ENCODE measurements around the gene FNDC5. TPM values are rescaled to one million over a fixed set of nuclear protein-coding genes. Genes with fewer than 3 reads are reported as not detected.

FNDC5 gene
- polyA plus RNA-seq, 4 donors: 40.6 to 69.7 (median 52.6) TPM

DNA sequence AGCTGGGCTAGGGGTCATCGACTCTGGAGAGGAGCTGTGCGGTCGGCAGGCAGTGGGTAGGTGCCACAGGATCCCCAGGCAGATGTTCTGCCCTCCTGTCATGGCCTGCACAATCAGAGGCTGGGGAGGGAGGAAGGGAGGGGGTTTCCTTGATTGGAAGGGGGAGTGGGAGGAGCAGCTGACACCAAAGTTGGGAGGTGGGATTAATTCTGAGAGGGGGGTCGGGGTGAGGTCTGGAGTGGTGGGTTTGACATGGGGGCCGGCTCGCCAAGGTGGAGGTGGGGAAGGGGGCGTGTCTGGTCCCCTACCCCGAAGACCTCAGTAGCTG, 14.9 kb upstream of the FNDC5 start:
- DNase-seq (ENCODE audit: low read depth in 4 of 4, low spot score in 2 of 4): no peak

- DNase-seq (ENCODE audit: low read depth in 4 of 4, low spot score in 2 of 4): no peak
Measured at GRCh38 chr1:32884726-32885125, 14.0 kb upstream of the FNDC5 start.

DNA sequence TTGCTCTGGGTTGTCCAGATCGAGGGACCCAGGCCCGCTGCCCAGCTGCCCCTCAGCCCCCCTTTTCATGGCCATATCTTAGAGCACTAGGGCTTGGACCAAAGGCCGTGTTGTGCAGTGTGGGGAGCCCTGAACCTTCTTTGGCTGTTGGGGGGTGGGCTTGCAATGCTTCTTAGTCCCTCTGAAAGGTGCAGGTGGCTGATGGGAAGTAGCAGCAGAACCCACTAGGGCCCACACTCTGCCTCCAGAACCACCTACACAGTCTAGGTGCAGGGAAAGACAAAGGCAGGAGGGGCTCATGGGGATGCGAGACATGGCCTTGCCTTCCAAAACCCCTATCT, 13.3 kb upstream of the FNDC5 start:
- no peak for DNase-seq (ENCODE audit: low read depth in 4 of 4, low spot score in 2 of 4)

DNA sequence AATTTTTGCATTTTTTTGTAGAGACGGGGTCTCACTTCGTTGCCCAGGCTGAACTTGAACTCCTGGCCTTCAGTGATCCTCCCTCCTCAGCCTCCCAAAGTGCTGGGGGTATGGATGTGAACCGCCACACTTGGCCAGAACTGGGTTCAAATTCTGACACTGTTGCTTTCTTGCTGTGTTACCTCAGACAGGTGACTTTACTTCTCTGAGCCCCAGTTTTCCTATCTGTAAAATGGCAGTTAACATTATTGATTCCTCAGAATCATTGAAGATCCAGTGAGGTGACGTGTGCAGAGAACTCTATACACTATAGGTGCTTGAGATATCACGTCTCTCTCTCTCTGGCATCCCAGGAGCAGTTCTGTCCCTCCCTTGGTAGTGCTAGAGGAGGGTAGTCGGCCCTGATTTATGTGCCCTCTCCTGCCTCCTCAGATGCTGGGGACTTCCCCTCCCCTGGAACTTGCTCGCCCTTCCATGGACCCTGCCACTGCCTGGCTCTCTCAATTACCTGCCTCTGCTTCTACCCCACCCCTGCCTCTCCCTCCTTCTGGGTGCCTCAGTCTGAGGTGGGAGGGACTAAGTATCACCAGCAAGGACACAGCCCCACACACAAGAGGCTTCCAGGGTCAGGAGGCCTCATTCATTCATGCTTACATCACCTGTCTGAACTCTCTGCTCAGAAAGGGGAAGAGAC, 12.8 kb upstream of the FNDC5 start:
- DNase-seq (ENCODE audit: low read depth in 4 of 4, low spot score in 2 of 4): no peak

DNA sequence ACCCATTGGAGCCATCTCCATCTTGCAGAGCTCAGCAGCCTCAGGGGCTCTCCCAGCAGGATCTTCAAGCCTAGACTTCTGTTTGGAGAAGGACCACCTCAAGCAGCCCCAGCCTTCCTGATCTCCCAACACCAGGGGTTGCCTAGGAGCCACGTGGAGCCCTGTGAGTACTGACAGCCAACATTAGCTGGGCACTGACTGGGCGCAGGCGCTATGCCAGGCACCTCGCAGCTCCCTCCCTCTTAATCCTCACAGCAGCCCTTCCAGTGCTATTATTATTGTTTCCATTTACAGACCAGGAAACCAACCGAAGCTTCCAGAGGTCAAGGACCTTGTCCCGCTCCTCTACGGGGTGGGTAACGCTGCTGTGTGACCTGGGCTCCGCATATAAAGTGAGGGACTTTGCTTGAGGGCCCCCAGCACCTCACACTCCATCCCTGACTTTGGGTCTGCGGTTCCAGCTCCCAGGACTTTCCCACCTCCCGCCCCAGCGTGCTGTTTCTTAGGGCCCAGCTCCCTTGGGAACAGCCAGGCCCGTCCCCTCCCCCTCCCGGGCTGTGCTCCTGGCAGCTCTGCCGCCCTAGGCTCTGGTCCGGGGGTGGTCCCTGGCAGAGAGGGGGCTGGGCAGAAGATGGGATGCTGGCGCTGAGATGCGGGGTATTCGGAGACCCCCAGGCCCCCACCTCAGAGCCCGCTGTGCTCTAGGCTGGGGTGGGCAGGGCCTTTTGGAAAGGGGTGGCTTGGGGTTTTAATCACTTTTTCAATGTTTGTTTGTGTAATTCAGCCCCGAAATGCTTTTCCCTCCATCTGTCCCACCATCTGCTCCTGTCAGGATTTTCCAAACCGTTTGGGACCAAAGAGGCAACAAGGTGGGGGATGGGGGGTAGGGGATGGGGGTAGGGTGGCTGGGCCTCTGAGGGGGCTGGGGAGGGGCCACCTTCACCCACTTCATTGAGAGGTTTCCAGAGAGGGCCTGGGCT, 11.4 kb upstream of the FNDC5 start:
- no peak for DNase-seq (ENCODE audit: low read depth in 4 of 4, low spot score in 2 of 4)

DNA sequence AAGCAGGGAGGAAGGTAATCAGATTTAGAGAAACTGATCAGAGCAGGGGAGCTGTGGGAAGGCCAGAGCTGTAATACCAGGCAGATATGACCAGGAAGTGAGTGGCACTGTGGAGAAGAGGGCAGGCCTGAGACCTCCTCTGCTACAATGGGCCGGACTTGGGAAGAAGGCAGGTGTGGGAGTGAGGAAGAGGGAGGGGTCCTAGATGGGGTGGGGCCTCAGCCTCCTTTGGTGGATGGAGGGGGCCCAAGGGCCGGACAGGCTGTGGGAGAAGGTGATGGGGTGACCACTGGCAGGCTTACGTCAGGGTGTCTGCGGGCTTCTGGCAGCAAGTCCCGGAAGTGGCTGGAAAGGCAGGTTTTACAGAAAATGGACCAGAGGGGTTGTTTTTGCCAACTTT, 10.6 kb upstream of the FNDC5 start:
- no peak for DNase-seq (ENCODE audit: low read depth in 4 of 4, low spot score in 2 of 4)

DNA sequence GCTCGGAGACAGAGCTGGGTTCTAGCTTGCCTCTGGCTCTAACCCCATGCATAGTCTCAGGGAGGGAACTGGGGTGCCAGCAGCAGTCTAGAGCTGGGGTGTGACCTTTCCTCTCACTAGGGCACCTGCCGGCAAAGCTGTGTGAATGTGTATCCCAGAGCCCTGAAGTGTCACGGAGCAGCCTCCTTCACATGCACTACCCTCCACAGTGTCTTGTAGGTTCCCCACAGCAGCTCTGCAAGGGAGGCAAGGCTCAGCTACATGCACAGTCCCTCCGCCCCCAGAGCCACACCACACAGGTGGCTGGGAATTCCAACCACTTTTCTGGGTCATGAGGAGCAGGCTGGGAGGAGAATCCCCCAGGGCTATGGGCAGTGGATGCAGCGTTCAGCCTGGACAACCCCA, 7.9 kb upstream of the FNDC5 start:
- DNase-seq (ENCODE audit: low read depth in 4 of 4, low spot score in 2 of 4): no peak

GRCh38 chr1:32878183-32878582, 7.5 kb upstream of the FNDC5 start:
- no peak for DNase-seq (ENCODE audit: low read depth in 4 of 4, low spot score in 2 of 4)

DNA sequence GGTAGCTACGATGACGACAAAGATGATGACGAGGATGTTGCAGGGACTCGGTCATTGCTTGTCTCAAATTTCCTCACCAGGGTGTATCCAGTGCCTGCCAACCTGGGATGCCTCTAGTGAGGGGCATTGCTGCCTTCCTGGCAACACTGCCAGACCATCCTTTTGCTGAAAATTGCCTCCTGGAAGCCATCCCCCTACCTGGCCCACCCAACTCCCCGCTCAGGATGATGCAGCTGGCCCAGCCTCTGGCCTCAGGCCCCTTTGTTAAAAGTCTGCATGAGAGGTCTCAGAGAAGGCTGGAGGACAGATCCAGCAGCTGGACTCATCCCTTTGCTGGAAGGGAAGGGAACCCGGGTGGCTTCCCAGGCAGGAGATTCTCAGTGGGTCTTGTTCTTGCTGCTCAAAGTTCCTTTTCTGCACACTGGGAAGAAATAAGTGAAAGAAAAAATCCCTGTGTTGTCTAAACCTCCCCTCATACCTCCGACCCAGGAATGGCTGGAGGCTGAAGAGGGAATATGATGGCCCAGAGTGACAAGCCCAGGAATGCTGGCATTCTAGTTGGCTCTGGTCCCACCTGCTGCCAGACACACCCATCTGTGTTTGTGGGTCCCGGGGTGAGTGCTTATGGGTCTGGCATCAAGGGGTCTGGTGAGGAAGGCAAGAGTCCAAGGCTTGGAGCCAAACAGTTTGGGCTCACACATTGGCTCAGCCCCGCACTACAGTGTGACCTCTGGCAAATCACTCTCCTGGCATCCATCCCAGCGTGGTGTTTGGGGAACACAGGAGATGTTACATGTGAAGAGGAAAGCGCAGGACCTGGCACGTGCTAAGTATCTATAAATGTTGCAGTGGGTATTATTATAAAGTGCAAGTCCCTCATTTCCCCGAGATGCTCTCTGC, 6.7 kb upstream of the FNDC5 start:
- no peak for DNase-seq (ENCODE audit: low read depth in 4 of 4, low spot score in 2 of 4)

DNA sequence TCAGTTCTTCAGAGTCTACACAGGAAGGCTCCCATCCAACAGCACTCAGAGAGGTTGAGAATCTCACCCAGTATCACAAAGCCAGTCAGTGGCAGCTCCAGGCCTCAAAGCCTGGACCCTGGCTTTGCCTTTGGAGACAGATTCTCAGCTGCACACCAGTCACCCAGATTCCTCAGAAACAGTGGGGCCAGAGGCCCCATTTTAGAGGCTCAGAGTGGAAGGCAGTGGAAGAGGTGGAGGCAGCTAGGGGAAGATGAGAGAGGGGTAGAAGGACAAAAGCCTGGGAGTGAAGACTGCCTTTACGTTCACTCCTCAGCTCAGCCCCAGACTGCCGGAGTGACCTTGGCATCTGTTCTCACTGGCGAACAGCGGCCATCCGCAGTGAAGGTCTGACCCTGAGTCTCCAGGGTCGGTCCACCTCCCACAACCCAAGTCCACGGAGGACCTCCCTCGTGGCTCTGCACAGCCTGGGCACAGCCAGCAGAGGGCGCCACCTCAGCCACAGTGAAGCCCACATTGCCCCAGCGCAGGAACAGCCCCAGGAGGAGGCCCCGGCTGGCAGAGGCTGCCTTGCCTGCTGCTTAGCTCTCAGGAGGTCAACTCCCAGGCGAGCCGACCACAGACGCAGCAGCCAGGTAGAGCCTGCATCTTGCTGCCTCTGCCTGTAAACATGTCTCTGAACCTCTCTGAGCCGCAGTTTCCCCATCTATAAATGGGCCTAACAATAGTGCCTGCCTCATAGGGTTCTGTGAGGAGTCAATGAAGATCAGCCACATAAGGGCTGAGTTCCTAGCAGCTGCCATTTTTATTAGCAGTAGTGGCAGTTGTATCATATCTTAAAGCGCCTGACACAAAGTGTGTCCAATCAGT, 5.9 kb upstream of the FNDC5 start:
- no peak for DNase-seq (ENCODE audit: low read depth in 4 of 4, low spot score in 2 of 4)

GRCh38 chr1:32874860-32875752, 4.4 kb upstream of the FNDC5 start:
- no peak for DNase-seq (ENCODE audit: low read depth in 4 of 4, low spot score in 2 of 4)

DNA sequence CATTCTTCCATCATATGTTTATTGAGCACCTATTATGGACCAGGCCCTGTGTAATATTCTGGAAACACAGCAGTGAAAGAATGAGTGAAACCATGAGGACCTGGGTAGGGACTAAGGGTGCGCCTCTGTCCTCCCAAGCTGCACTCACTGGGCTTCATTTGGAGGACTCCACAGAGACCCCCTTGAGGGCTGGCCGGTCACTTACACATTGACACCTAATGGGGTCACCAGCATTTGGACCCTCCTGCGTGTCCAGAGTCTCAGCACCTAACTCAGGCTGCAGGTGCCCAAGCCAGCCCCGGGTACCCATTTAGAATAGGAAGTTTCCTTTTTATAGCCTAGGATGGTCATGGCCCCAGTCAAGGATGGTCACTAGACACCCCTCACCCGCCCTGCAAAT, 2.8 kb upstream of the FNDC5 start:
- DNase-seq (ENCODE audit: low read depth in 4 of 4, low spot score in 2 of 4): no peak

DNA sequence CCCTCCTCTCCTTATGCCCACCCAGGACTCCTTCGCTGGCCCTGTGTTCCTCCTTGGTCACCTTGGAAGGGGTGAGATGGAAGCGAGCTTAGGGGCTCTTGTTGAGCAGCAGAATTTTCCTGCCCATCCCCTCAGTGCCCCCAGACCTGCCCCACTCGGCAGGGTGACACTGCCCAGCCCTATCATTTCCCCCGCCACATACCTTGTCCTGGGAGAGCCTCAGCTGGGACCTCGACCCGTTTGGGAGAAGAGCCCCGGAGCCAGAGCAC, 1.4 kb upstream of the FNDC5 start:
- DNase-seq (ENCODE audit: low read depth in 4 of 4, low spot score in 2 of 4): no peak

DNA sequence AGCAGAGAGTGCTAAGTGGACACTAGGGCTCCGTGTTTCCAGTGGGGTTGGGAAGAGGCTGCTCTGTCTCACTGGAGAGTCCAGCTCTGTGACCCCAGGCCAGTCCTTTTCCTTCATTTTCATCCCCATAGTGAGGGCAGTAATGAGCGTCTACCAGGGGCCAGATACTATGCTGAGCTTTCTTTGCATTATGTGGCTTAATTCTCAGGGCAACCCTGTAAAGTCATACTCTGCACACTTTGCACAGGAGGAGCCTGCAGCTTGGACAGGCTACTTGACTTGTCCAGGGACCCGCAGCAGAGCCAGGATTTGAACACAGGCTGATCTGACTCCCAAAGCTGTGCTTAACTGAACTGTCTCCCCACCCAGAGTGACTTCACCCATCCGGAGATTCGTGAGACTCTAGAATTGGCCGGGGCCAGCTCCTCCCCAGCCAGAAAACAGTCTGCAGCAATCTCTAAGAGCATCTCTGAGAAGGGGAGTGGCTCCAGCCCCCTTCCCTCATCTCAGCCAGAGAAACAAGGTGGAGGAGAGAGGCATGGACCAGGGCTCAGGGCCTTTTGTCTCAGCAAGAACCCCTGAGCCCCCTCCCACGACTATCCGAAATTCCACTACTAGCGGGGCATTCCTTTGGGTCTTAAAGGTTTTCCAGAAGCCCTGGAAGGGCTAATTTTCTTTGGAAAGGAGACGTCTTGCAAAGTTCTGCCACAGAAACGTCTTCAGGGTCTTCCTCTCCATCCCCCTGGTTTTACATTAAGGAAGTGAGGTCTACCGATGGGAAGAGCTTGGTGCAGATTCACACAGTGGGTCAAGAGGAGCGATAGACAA, 866 bp upstream of the FNDC5 start:
- no peak for DNase-seq (ENCODE audit: low read depth in 4 of 4, low spot score in 2 of 4)

DNA sequence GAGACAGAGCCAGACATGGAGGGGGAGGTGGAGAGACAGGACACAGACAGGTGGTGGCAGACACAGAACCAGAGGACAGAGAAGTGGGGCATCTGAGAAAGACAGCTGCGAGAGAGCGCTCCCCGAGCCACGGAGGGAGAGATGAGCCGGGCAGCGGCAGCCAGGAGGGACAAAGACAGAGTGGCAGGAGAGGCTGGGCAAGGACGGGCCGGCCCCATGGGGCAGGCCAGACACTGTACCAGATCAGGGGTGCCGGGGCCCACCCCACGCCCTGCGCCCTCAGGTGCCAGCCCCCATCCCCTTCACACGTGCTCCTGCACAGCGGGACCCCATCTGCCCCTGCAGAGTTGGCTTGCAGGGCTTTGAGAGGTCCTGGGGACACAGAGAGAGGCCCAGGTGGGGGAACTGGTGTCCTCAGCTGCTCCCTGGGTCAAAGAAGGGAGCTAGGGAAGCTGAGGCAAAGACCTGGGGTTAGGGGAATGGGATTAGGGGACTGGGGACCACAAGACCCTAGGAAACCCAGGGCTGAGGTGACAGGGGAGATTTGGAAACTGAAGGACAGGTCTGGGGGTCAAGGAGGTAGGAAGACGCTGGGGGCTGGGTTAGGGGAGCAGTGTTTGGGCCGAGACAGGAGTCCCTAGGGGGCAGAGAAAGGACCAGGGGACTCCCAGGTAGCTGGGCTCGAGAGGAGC, 643 bp downstream of the FNDC5 start:
- no peak for DNase-seq (ENCODE audit: low read depth in 4 of 4, low spot score in 2 of 4)

- no peak for DNase-seq (ENCODE audit: low read depth in 4 of 4, low spot score in 2 of 4)
Measured at GRCh38 chr1:32868806-32869455, 1.8 kb downstream of the FNDC5 start.

GRCh38 chr1:32868085-32868484, 2.6 kb downstream of the FNDC5 start:
- DNase-seq (ENCODE audit: low read depth in 4 of 4, low spot score in 2 of 4): no peak

- DNase-seq (ENCODE audit: low read depth in 4 of 4, low spot score in 2 of 4): no peak
Measured at GRCh38 chr1:32867671-32868070, 3.0 kb downstream of the FNDC5 start.
